Psoas muscle (tissue), 8 donors: ENCODE results near the gene RASSF5. TPM values are rescaled to one million over a fixed set of nuclear protein-coding genes. Genes with fewer than 3 reads are reported as not detected.
A peak's percentile ranks its signal among the peaks of the same experiment; 100 is the strongest.

Experiments
- ATAC-seq, 4 donors: fragments of 200-7000 bp; cut with Tn5 transposase; one replicate each; pipeline ENCODE4 v1.9.1; 2020; ENCODE audit warnings: moderate library complexity in 3 of 4, mild to moderate bottlenecking in 2 of 4
- DNase-seq, 2 donors: peaks; one replicate each; pipeline ENCODE4 v3.0.0-alpha.2; 2020
- H3K27ac ChIP-seq: fragments of 200-600 bp; one replicate; pipeline ENCODE4 v1.8.0; 2022
- H3K27me3 ChIP-seq, 3 donors: fragments of 200-600 bp in 1 of 3; one replicate each; pipeline versions ENCODE4 v1.6.1 to v1.8.0; 2013 to 2022; ENCODE audit warnings: low read length in 2 of 3, mild to moderate bottlenecking in 2 of 3, moderate library complexity in 1 of 3; ENCODE audit not compliant: insufficient read depth in 3 of 3
- H3K36me3 ChIP-seq, 2 donors: fragments of 200-600 bp in 1 of 2; one replicate each; pipeline versions ENCODE4 v1.6.1 to v1.8.0; 2013 to 2022; ENCODE audit warnings: low read depth in 1 of 2, mild to moderate bottlenecking in 1 of 2, moderate library complexity in 1 of 2; ENCODE audit not compliant: insufficient read depth in 1 of 2
- H3K4me1 ChIP-seq: fragments of 200-600 bp; one replicate; pipeline ENCODE4 v1.8.0; 2022
- H3K4me3 ChIP-seq: fragments of 200-600 bp; one replicate; pipeline ENCODE4 v1.8.0; 2022; ENCODE audit warnings: mild to moderate bottlenecking
- H3K9me3 ChIP-seq: fragments of 200-600 bp; one replicate; pipeline ENCODE4 v1.8.0; 2022
- WGBS, 3 donors: extraction: QIAGEN DNeasy Blood & Tissue Kit; methylation state at CpG; one replicate each; pipeline versions ENCODE4 v1.1.6 to v1.1.7; 2013; 5-methylcytosine and 5-hydroxymethylcytosine counted together
- intact Hi-C, 2 donors: fragments of 100-400 bp; cut with DNase I; formaldehyde crosslinking; loops; one replicate each; pipeline versions ENCODE4 v1.11.0 to v1.14.2; 2022
- polyA plus RNA-seq, 3 donors: library from polyadenylated mRNA; stranded (reverse); fragments of 200-250 nt; gene quantifications; one replicate each; pipeline ENCODE4 v1.2.3, GENCODE V29; 2013
- total RNA-seq, 4 donors: library from RNA; stranded (reverse); fragmentation: NEBNext Ultra II Directional in 2 of 4; extraction: Animal tissue kit (Norgen Biotek cat#: 25700) in 2 of 4; gene quantifications; one replicate each; pipeline versions ENCODE4 v1.2.1 to v1.2.4, GENCODE V29; 2021 to 2023
- TF ChIP-seq, protein P1 (sequence below): fragments of 200-600 bp; IDR thresholded peaks from one replicate; pipeline ENCODE4 v1.8.0; 2022; ENCODE audit warnings: antibody characterized with exemption
- donor health status: healthy with polysubstance abuse.
- donor health status: DM: no; HTN: no; CAD: no; lungs with moderate emphysema.
- donor health status: Bipolar disorder and iron deficiency.
- donor health status: healthy.
- donor health status: DM: yes; HTN: yes; CAD: no.
- donor health status: DM: no; HTN: no; CAD: no.
- donor health status: DM: no; HTN: no; CAD: no.
- donor health status: DM: yes; HTN: yes; CAD: no.

Gene RASSF5
- total and polyA plus RNA-seq, 7 donors, result 1.1 to 14.6 (median 1.9) TPM

DNA sequence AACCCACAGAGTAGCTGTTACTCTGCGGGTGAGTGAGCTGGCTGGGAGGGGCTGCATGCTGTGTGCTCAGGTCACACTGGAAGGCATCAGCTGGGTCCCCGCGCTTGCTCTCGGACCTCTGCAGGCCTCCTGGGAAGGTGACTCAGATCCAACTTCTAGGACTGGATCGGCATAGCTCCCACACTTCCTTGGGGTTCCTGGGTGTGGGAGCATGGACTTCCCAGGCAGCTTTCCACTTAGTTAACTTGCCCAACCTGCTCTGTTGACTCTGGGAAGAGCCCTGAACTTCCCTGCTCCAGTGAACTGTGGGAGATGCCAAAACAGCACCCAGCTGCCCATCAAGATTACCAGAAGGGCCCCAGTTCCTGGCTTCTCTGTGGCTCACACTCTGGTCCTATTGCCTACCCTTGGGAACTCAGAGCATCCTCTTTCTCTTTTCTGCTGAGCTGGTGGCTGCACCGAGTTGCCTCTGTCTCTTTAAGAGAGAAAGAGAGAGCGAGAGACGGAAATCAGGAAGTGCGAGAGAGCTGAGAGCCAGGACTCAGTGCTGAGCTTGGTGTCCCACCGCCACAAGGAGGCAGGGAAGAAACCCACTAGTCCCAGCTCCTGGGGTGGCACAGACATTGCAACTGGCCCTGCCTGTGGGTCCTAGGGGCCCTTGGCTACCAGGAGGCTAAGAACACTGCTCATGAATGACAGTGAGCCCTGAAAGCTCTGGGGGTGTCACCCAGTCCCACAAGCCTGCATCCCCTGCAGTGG is 37.2 kb upstream of the RASSF5 start, which contains the start of gene IKBKE:
IKBKE (plus strand) TSS at position 544 of the 759 bp plus-strand sequence. CDS start 2,752 bp downstream, outside the sequence.
- Histone ChIP-seq H3K27me3 (peaks cover 0 to 35% (median 0%) of the 10 kb centered on the region in 3 donors), H3K4me1 (peaks cover 5% of the 10 kb centered on the region), H3K36me3 (no peaks in the 10 kb centered on the region), H3K27ac (no peak within 1 kb of the TSS), H3K4me3 (peak within 1 kb of the TSS; percentile 55), H3K9me3 (no peaks in the 10 kb centered on the region)
- intact Hi-C loops, result loop anchor here in 1 of 2 donors (10.0 kb wide), 1 partner anchor 445 kb away; no protein-coding TSS in a partner anchor
- DNase-seq, result no peak
- 13 to 23% (median 17%) methylated on average over 10 of the region's 10 CpGs for WGBS, 3 donors
- TF ChIP-seq, protein P1, sequence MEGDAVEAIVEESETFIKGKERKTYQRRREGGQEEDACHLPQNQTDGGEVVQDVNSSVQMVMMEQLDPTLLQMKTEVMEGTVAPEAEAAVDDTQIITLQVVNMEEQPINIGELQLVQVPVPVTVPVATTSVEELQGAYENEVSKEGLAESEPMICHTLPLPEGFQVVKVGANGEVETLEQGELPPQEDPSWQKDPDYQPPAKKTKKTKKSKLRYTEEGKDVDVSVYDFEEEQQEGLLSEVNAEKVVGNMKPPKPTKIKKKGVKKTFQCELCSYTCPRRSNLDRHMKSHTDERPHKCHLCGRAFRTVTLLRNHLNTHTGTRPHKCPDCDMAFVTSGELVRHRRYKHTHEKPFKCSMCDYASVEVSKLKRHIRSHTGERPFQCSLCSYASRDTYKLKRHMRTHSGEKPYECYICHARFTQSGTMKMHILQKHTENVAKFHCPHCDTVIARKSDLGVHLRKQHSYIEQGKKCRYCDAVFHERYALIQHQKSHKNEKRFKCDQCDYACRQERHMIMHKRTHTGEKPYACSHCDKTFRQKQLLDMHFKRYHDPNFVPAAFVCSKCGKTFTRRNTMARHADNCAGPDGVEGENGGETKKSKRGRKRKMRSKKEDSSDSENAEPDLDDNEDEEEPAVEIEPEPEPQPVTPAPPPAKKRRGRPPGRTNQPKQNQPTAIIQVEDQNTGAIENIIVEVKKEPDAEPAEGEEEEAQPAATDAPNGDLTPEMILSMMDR, result no peak
- peak in 3 of 4 donors; percentile 41 to 60 (median 44) for ATAC-seq

DNA sequence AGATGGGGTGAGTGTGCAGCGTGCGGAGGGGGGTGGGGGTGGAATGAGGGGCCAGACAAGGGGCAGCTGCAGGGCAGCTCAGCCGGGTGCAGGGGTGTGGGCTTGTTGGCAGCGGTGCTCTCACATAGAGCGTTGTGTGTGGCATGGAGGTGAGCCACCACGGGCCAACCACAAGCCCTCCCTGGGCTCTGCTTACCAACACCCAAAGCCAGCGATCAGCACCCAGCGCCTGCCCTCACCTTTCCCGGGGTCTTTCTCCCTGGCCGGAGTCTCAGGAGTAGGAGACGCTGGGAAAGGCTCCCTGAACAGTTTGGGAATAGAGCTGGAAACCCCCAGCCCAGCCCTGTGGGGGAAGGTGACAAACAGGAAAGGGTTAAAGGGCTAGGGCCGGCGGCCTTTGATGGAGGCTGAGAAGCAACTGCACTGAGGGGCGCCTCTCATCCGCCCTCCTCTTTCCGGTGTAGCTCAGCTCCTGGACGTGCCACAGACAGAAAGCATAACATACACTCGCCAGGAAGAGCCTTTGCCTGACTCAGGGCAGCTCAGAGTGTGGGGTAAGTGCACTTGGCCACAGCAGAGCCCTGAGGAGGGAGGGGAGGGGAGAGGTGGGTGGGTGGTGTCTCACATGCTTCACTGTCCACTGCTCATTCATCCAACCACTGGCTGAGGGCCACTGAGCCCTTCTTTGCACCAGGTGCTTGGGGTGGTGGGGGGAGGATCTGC is 36.5 kb upstream of the RASSF5 start:
- Histone ChIP-seq H3K27me3 (peaks cover 0 to 35% (median 0%) of the 10 kb centered on the region in 3 donors), H3K27ac (no peak overlapping the region), H3K36me3 (no peaks in the 10 kb centered on the region), H3K9me3 (no peaks in the 10 kb centered on the region), H3K4me3 (peak overlapping the region; percentile 55), H3K4me1 (peaks cover 3% of the 10 kb centered on the region)
- ATAC-seq (peak in 2 of 4 donors; percentile 31 to 55), DNase-seq (peak in 1 of 2 donors; percentile 40)
- intact Hi-C loops, result loop anchor here in 1 of 2 donors (10.0 kb wide), 1 partner anchor 444 kb away; no protein-coding TSS in a partner anchor
- TF ChIP-seq, protein P1, result no peak
- WGBS, 3 donors, result 7 to 14% (median 8%) methylated on average over 16 to 18 of the region's 18 CpGs

DNA sequence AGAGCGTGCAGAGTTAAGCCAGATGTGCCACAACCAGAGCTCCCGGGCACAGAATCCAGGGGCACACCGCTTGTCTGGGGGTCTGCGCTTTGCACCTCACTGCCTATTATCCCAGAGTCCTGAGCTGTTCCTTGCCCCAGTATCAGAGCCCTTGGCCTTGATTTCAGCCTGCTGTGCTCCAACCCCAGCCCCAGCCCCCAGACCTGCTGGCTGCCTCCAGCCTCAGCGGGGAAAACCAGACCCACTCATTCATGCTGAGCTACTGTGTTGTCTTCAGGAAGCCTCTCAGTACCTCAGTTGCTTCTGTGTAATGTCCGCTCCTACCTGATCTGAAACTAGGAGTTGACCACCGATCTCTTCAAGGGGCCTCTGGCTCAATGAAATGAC is 35.9 kb upstream of the RASSF5 start:
- no peak for DNase-seq
- no peak overlapping the region for H3K4me3 ChIP-seq
- 64 to 80% (median 68%) methylated on average over 7 of the region's 7 CpGs for WGBS, 3 donors
- H3K27me3 ChIP-seq, result peaks cover 0 to 35% (median 0%) of the 10 kb centered on the region in 3 donors
- H3K36me3 ChIP-seq, result no peaks in the 10 kb centered on the region
- no peaks in the 10 kb centered on the region for H3K9me3 ChIP-seq
- intact Hi-C loops, result loop anchor here in 1 of 2 donors (10.0 kb wide), 1 partner anchor 443 kb away; no protein-coding TSS in a partner anchor
- TF ChIP-seq, protein P1, result no peak
- H3K27ac ChIP-seq, result no peak overlapping the region
- ATAC-seq, result no peak
- H3K4me1 ChIP-seq, result peaks cover 3% of the 10 kb centered on the region

DNA sequence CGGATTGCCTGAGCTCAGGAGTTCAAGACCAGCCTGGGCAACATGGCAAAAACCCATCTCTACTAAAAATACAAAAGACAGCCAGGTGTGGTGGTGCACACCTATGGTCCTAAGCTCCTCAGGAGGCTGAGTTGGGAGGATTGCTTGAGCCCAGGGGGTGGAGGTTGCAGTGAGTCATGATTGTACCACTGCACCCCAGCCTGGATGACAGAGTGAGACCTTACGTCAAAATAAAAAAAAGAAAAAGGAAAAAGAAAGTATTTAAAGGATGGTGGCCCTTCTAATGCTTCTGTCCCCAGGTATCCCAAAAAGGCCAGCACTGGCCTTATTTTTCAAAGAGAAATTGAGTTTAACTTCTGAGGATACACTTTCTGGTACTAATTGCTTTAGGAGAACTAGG is 35.3 kb upstream of the RASSF5 start:
- TF ChIP-seq, protein P1, result no peak
- no peak for ATAC-seq
- Histone ChIP-seq H3K27ac (no peak overlapping the region), H3K4me1 (peaks cover 3% of the 10 kb centered on the region), H3K4me3 (no peak overlapping the region), H3K27me3 (peaks cover 0 to 35% (median 0%) of the 10 kb centered on the region in 3 donors), H3K9me3 (no peaks in the 10 kb centered on the region), H3K36me3 (no peaks in the 10 kb centered on the region)
- no peak for DNase-seq
- WGBS, 3 donors, result 90 to 96% (median 95%) methylated on average over 2 of the region's 2 CpGs
- intact Hi-C loops, result loop anchor here in 1 of 2 donors (10.0 kb wide), 1 partner anchor 443 kb away; no protein-coding TSS in a partner anchor
